ENCODE data around the gene GRIK2. TPM values are rescaled to one million over a fixed set of nuclear protein-coding genes. Genes with fewer than 3 reads are reported as not detected.

The GRIK2 gene
- total and polyA plus RNA-seq, 2 donors (not counting 3 experiments of a cell fraction or from before 2014, with no cell fraction given): not detected

DNA sequence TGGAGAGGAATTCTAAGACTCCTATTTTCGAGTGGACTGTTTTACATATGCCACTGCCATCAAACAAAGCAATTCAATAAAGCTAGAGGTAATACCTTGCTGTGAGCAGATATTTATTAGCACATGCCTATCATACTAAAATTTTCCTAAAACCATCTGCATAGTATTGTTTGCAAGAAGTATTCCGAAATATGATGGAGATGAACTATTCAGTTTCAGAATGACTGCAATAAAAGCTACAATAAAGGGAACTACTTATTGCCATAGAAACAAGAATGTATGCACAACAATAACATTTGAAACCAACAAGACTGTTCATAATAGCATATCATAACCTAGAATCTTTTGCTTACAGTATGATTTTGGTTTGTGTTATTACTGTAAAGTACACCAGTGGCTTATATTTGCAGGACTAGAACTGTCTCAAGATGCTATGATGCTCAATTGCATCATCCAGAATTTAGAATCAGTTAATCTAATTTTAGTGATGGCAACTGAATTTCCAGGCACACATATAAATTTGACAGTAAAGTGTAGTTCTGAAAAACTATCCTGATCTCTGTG lies 144.3 kb downstream of the GRIK2 start:
- BruUV-seq (replicated peaks): no TSS peak
- TF ChIP-seq, protein P1, sequence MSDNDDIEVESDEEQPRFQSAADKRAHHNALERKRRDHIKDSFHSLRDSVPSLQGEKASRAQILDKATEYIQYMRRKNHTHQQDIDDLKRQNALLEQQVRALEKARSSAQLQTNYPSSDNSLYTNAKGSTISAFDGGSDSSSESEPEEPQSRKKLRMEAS (IDR thresholded peaks at IDR 0.05; ENCODE audit: insufficient read depth, insufficient read length): no peak
- TF ChIP-seq MYC (IDR thresholded peaks at IDR 0.05; ENCODE audit: low read depth, low read length) (no peak), GATA2 (IDR thresholded peaks at IDR 0.05; ENCODE audit: insufficient read depth, insufficient read length, low read depth, low read length) (no peak), POLR2AphosphoS5 (IDR thresholded peaks at IDR 0.05; ENCODE audit: insufficient read depth, low read depth, low read length) (no peak), JUN (IDR thresholded peaks at IDR 0.05; ENCODE audit: borderline replicate concordance, insufficient read depth, insufficient read length, low read depth) (no peak), FOS (IDR thresholded peaks at IDR 0.05; ENCODE audit: borderline replicate concordance, insufficient read depth, low read length) (no peak), EZH2 (IDR thresholded peaks at IDR 0.05; ENCODE audit: borderline replicate concordance, low read depth, low read length, severe bottlenecking) (no peak), POLR2A (IDR thresholded peaks at IDR 0.05; ENCODE audit: low read depth, low read length) (no peak)
- TF ChIP-seq, protein P2, sequence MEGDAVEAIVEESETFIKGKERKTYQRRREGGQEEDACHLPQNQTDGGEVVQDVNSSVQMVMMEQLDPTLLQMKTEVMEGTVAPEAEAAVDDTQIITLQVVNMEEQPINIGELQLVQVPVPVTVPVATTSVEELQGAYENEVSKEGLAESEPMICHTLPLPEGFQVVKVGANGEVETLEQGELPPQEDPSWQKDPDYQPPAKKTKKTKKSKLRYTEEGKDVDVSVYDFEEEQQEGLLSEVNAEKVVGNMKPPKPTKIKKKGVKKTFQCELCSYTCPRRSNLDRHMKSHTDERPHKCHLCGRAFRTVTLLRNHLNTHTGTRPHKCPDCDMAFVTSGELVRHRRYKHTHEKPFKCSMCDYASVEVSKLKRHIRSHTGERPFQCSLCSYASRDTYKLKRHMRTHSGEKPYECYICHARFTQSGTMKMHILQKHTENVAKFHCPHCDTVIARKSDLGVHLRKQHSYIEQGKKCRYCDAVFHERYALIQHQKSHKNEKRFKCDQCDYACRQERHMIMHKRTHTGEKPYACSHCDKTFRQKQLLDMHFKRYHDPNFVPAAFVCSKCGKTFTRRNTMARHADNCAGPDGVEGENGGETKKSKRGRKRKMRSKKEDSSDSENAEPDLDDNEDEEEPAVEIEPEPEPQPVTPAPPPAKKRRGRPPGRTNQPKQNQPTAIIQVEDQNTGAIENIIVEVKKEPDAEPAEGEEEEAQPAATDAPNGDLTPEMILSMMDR (IDR thresholded peaks at IDR 0.05; ENCODE audit: extremely low read depth in 1 of 2, insufficient read depth in 1 of 2, low read depth in 1 of 2, low read length in 2 of 2): no peak
- FAIRE-seq: no peak
- no peak for DNase-seq (ENCODE audit: low read depth, low spot score)
- no peaks in the 10 kb centered on the region for H3K27me3 ChIP-seq (ENCODE audit: control insufficient read depth in 2 of 2, insufficient read depth in 2 of 2, low read length in 2 of 2)
- no peaks in the 10 kb centered on the region for H3K4me1 ChIP-seq (ENCODE audit: control insufficient read depth, extremely low read depth, insufficient read depth, low read length)
- ChIA-PET CTCF (no interaction called here), POLR2A (no interaction called here)
- intact Hi-C loops (cut with micrococcal nuclease) (no loop called here), dilution Hi-C loops (cut with MboI; ENCODE audit: extremely low pct_ligation_motif_present, low sequenced_read_pairs) (no loop called here)
- no peak overlapping the region for H3K27ac ChIP-seq (ENCODE audit: insufficient read depth, low read depth, low read length)
- H4K20me1 ChIP-seq (replicated peaks; ENCODE audit: control insufficient read depth, extremely low read depth, insufficient read depth, low read length): no peaks in the 10 kb centered on the region
- no peaks in the 10 kb centered on the region for H3K36me3 ChIP-seq (ENCODE audit: control insufficient read depth in 2 of 2, extremely low read depth in 1 of 2, insufficient read depth in 2 of 2, low read length in 2 of 2)
- H3K79me2 ChIP-seq (ENCODE audit: control insufficient read depth, insufficient read depth, low read length): no peaks in the 10 kb centered on the region
- H3K4me2 ChIP-seq (ENCODE audit: insufficient read depth, low read length): no peak overlapping the region
- H3K9ac ChIP-seq (replicated peaks; ENCODE audit: extremely low read depth, insufficient read depth, low read length): no peak overlapping the region
- peaks cover 1% of the 10 kb centered on the region for H3K9me3 ChIP-seq (replicated peaks; ENCODE audit: control insufficient read depth, insufficient read depth, low read length)
- no peak overlapping the region for H3K4me3 ChIP-seq (replicated peaks in 1 of 3; ENCODE audit: insufficient read depth in 1 of 3, low read depth in 1 of 3, low read length in 3 of 3)
- H2AFZ ChIP-seq (ENCODE audit: low read depth, low read length): no peak overlapping the region
- H3K9me1 ChIP-seq (replicated peaks; ENCODE audit: control insufficient read depth, extremely low read depth, insufficient read depth, low read length): no peaks in the 10 kb centered on the region

All from endothelial cell of umbilical vein (primary cell).